ENCODE data around the gene SH3GL1. TPM values are rescaled to one million over a fixed set of nuclear protein-coding genes. Genes with fewer than 3 reads are reported as not detected.

Gene SH3GL1
- total RNA-seq, 2 experiments from 2014 or later = 62.1 to 64.0 TPM

- peaks cover 50% of the 10 kb centered on the region for H3K36me3 Mint-ChIP-seq (ENCODE audit: low read depth)
- no peak for DNase-seq
- CTCF ChIA-PET = no interaction called here
- POLR2A ChIA-PET = no interaction called here
- H3K4me1 Mint-ChIP-seq = peaks cover 10% of the 10 kb centered on the region
- no peak overlapping the region for H3K27ac Mint-ChIP-seq
- H3K9me3 Mint-ChIP-seq = no peaks in the 10 kb centered on the region
- H3K27me3 Mint-ChIP-seq = no peaks in the 10 kb centered on the region
- H3K4me3 Mint-ChIP-seq = no peak overlapping the region
Measured at GRCh38 chr19:4425537-4425936, 25.2 kb upstream of the SH3GL1 start.

- H3K4me3 Mint-ChIP-seq = no peak overlapping the region
- H3K9me3 Mint-ChIP-seq = no peaks in the 10 kb centered on the region
- ChIA-PET CTCF (no interaction called here), POLR2A (interaction anchor here (0.7 to 1.9 kb wide), 4 partner anchors 10 to 441 kb away, joined by 3 to 4 read pairs (median 3); partner anchors contain the start of gene HDGFL2)
- peaks cover 36% of the 10 kb centered on the region for H3K36me3 Mint-ChIP-seq (ENCODE audit: low read depth)
- DNase-seq = no peak
- H3K27me3 Mint-ChIP-seq = no peaks in the 10 kb centered on the region
- H3K4me1 Mint-ChIP-seq = peaks cover 10% of the 10 kb centered on the region
- no peak overlapping the region for H3K27ac Mint-ChIP-seq
Measured at GRCh38 chr19:4423416-4424126, 23.2 kb upstream of the SH3GL1 start.

- no peak overlapping the region for H3K4me3 Mint-ChIP-seq
- H3K27me3 Mint-ChIP-seq = no peaks in the 10 kb centered on the region
- DNase-seq = no peak
- POLR2A ChIA-PET = interaction anchor here (1.1 to 4.7 kb wide), 2 partner anchors 11 to 50 kb away, joined by 3 to 22 read pairs; no protein-coding TSS in a partner anchor
- H3K36me3 Mint-ChIP-seq (ENCODE audit: low read depth) = peaks cover 39% of the 10 kb centered on the region
- H3K4me1 Mint-ChIP-seq = no peaks in the 10 kb centered on the region
- CTCF ChIA-PET = interaction anchor here (0.9 to 1.8 kb wide), 4 partner anchors 10 to 74 kb away, joined by 3 to 4 read pairs (median 3); partner anchors contain the start of gene SH3GL1
- H3K9me3 Mint-ChIP-seq = no peaks in the 10 kb centered on the region
- no peak overlapping the region for H3K27ac Mint-ChIP-seq
Measured at GRCh38 chr19:4416268-4416667, 15.9 kb upstream of the SH3GL1 start.

- CTCF ChIA-PET = interaction anchor here (0.9 to 1.8 kb wide), 5 partner anchors 9 to 110 kb away, joined by 3 to 4 read pairs (median 3); partner anchors contain the start of gene SH3GL1
- H3K36me3 Mint-ChIP-seq (ENCODE audit: low read depth) = peaks cover 39% of the 10 kb centered on the region
Measured at GRCh38 chr19:4415352-4415751, 15.0 kb upstream of the SH3GL1 start.

GRCh38 chr19:4414800-4415321, 14.5 kb upstream of the SH3GL1 start:
- POLR2A ChIA-PET = interaction anchor here (4.7 kb wide), 1 partner anchor 10 kb away, joined by 22 read pairs; no protein-coding TSS in a partner anchor
- DNase-seq = no peak
- no peak overlapping the region for H3K27ac Mint-ChIP-seq
- no peak overlapping the region for H3K4me3 Mint-ChIP-seq
- peaks cover 39% of the 10 kb centered on the region for H3K36me3 Mint-ChIP-seq (ENCODE audit: low read depth)
- CTCF ChIA-PET = interaction anchor here (1.2 to 1.8 kb wide), 2 partner anchors 8 to 110 kb away, joined by 3 read pairs; no protein-coding TSS in a partner anchor
- no peaks in the 10 kb centered on the region for H3K4me1 Mint-ChIP-seq
- no peaks in the 10 kb centered on the region for H3K27me3 Mint-ChIP-seq
- H3K9me3 Mint-ChIP-seq = no peaks in the 10 kb centered on the region

More at GRCh38 chr19:4415352-4415751, 15.0 kb upstream of the SH3GL1 start:
- DNase-seq = no peak
- no peak overlapping the region for H3K4me3 Mint-ChIP-seq
- no peaks in the 10 kb centered on the region for H3K27me3 Mint-ChIP-seq
- H3K27ac Mint-ChIP-seq = no peak overlapping the region
- no peaks in the 10 kb centered on the region for H3K9me3 Mint-ChIP-seq
- POLR2A ChIA-PET = interaction anchor here (1.1 to 4.7 kb wide), 2 partner anchors 10 to 49 kb away, joined by 3 to 22 read pairs; no protein-coding TSS in a partner anchor
- H3K4me1 Mint-ChIP-seq = no peaks in the 10 kb centered on the region

GRCh38 chr19:4414144-4414799, 13.9 kb upstream of the SH3GL1 start:
- ChIA-PET POLR2A (interaction anchor here (0.8 to 4.7 kb wide), 2 partner anchors 9 to 10 kb away, joined by 3 to 22 read pairs; no protein-coding TSS in a partner anchor), CTCF (interaction anchor here (0.6 to 1.8 kb wide), 3 partner anchors 8 to 111 kb away, joined by 3 read pairs; no protein-coding TSS in a partner anchor)
- Mint-ChIP-seq H3K27me3 (no peaks in the 10 kb centered on the region), H3K36me3 (ENCODE audit: low read depth) (peaks cover 44% of the 10 kb centered on the region), H3K27ac (no peak overlapping the region), H3K4me1 (no peaks in the 10 kb centered on the region), H3K4me3 (no peak overlapping the region), H3K9me3 (no peaks in the 10 kb centered on the region)
- DNase-seq = no peak

GRCh38 chr19:4413588-4413987, 13.2 kb upstream of the SH3GL1 start:
- CTCF ChIA-PET = interaction anchor here (0.6 kb wide), 1 partner anchor 51 kb away, joined by 3 read pairs; no protein-coding TSS in a partner anchor
- Mint-ChIP-seq H3K4me1 (no peaks in the 10 kb centered on the region), H3K36me3 (ENCODE audit: low read depth) (peaks cover 50% of the 10 kb centered on the region), H3K9me3 (no peaks in the 10 kb centered on the region), H3K4me3 (no peak overlapping the region), H3K27ac (no peak overlapping the region), H3K27me3 (no peaks in the 10 kb centered on the region)
- DNase-seq = no peak
- POLR2A ChIA-PET = interaction anchor here (0.8 to 4.7 kb wide), 3 partner anchors 9 to 69 kb away, joined by 3 to 22 read pairs (median 3); no protein-coding TSS in a partner anchor

GRCh38 chr19:4409123-4409933, 9.0 kb upstream of the SH3GL1 start:
- Mint-ChIP-seq H3K27me3 (no peaks in the 10 kb centered on the region), H3K36me3 (ENCODE audit: low read depth) (peaks cover 51% of the 10 kb centered on the region), H3K27ac (no peak overlapping the region), H3K4me3 (no peak overlapping the region), H3K4me1 (peaks cover 19% of the 10 kb centered on the region), H3K9me3 (no peaks in the 10 kb centered on the region)
- no peak for DNase-seq
- POLR2A ChIA-PET = no interaction called here
- CTCF ChIA-PET = no interaction called here

- ChIA-PET POLR2A (interaction anchor here (1.1 to 3.8 kb wide), 2 partner anchors 8 to 15 kb away, joined by 3 to 22 read pairs; no protein-coding TSS in a partner anchor), CTCF (interaction anchor here (1.2 kb wide), 1 partner anchor 9 kb away, joined by 3 read pairs; no protein-coding TSS in a partner anchor)
- no peak for DNase-seq
- Mint-ChIP-seq H3K36me3 (ENCODE audit: low read depth) (peaks cover 42% of the 10 kb centered on the region), H3K4me3 (no peak overlapping the region), H3K27me3 (no peaks in the 10 kb centered on the region), H3K9me3 (no peaks in the 10 kb centered on the region), H3K4me1 (peaks cover 40% of the 10 kb centered on the region), H3K27ac (no peak overlapping the region)
Measured at GRCh38 chr19:4406626-4407025, 6.3 kb upstream of the SH3GL1 start.

- no peak overlapping the region for H3K27ac Mint-ChIP-seq
- CTCF ChIA-PET = interaction anchor here (1.2 kb wide), 1 partner anchor 9 kb away, joined by 3 read pairs; no protein-coding TSS in a partner anchor
- H3K9me3 Mint-ChIP-seq = no peaks in the 10 kb centered on the region
- peaks cover 47% of the 10 kb centered on the region for H3K4me1 Mint-ChIP-seq
- peaks cover 42% of the 10 kb centered on the region for H3K36me3 Mint-ChIP-seq (ENCODE audit: low read depth)
- no peak overlapping the region for H3K4me3 Mint-ChIP-seq
- POLR2A ChIA-PET = interaction anchor here (1.1 to 3.8 kb wide), 2 partner anchors 9 to 16 kb away, joined by 3 to 22 read pairs; no protein-coding TSS in a partner anchor
- no peak for DNase-seq
- no peaks in the 10 kb centered on the region for H3K27me3 Mint-ChIP-seq
Measured at GRCh38 chr19:4405977-4406376, 5.6 kb upstream of the SH3GL1 start.

GRCh38 chr19:4403005-4403761, 2.8 kb upstream of the SH3GL1 start:
- H3K27me3 Mint-ChIP-seq = no peaks in the 10 kb centered on the region
- peaks cover 35% of the 10 kb centered on the region for H3K36me3 Mint-ChIP-seq (ENCODE audit: low read depth)
- no peak for DNase-seq
- peak overlapping the region; percentile 86 for H3K27ac Mint-ChIP-seq
- H3K4me1 Mint-ChIP-seq = peaks cover 66% of the 10 kb centered on the region
- CTCF ChIA-PET = interaction anchor here (1.3 to 1.8 kb wide), 4 partner anchors 51 to 120 kb away, joined by 3 to 12 read pairs (median 8); partner anchors contain the start of genes HDGFL2 and MPND
- POLR2A ChIA-PET = interaction anchor here (0.8 to 3.8 kb wide), 13 partner anchors 12 to 432 kb away, joined by 3 to 22 read pairs (median 6); partner anchors contain the start of genes DAPK3, HDGFL2, MPND and STAP2
- peak overlapping the region; percentile 93 for H3K4me3 Mint-ChIP-seq
- no peaks in the 10 kb centered on the region for H3K9me3 Mint-ChIP-seq
